Measurements from ENCODE around the gene THUMPD3.

DNA sequence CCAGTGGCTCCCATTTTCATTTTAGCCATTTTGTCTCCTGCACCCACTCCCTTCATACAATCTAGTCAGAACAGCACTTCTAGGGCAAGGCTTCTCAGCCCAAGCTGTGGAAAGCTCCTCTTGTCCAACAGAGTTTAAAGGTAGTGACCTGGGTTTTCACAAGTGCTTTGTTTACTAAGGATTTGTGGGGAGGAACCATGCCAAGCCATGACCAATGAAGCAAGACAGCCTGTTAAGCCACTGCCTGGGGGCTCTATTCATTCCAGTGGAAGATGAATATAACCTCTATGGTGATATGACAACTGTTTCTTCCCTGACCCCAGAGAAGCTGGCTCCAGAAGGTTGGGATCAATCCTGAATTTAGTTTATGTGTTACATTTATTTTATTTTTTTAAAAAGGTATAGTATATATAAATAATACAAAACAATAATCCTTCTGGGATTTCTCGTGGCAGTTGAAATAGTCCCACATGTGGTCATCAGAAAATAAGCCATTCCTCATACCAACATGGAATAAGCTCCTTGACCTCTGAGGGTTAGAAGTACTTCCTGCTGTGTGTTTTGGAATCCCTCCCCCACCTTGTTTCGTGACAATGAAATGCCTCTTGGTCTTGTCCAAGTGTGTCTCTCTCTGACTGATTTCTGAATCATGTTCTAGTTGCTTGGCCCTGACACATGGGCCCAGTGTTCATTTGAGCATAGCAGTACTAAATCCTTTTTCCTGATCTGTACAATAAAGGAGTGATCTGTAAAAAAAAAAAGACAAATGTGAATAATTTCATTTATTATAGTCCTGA, 13.3 kb upstream of the THUMPD3 start:
- TF ChIP-seq, protein P1, sequence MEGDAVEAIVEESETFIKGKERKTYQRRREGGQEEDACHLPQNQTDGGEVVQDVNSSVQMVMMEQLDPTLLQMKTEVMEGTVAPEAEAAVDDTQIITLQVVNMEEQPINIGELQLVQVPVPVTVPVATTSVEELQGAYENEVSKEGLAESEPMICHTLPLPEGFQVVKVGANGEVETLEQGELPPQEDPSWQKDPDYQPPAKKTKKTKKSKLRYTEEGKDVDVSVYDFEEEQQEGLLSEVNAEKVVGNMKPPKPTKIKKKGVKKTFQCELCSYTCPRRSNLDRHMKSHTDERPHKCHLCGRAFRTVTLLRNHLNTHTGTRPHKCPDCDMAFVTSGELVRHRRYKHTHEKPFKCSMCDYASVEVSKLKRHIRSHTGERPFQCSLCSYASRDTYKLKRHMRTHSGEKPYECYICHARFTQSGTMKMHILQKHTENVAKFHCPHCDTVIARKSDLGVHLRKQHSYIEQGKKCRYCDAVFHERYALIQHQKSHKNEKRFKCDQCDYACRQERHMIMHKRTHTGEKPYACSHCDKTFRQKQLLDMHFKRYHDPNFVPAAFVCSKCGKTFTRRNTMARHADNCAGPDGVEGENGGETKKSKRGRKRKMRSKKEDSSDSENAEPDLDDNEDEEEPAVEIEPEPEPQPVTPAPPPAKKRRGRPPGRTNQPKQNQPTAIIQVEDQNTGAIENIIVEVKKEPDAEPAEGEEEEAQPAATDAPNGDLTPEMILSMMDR (IDR thresholded peaks at IDR 0.05) = no peak
- no peak for TF ChIP-seq ZFX (IDR thresholded peaks at IDR 0.05; ENCODE audit: borderline replicate concordance)

Measured in 22Rv1 (cell line).